Sigmoid colon (tissue), 7 donors: ENCODE data around the gene CUX1. TPM values are rescaled to one million over a fixed set of nuclear protein-coding genes. Genes with fewer than 3 reads are reported as not detected.

ENCODE experiments used
- DNase-seq: peaks from one replicate; pipeline ENCODE4 v3.0.0-alpha.2; 2019
- H3K27ac ChIP-seq, 4 donors: fragments of 200-600 bp; sonication (generic); one replicate each; pipeline ENCODE4 v1.5.1; 2016 to 2019; ENCODE audit warnings: mild to moderate bottlenecking in 1 of 4
- H3K27me3 ChIP-seq, 3 donors: fragments of 200-600 bp; sonication (generic); one replicate each; pipeline ENCODE4 v1.5.1; 2019; ENCODE audit warnings: mild to moderate bottlenecking in 1 of 3
- H3K36me3 ChIP-seq, 4 donors: fragments of 200-600 bp; sonication (generic); one replicate each; pipeline ENCODE4 v1.5.1; 2016 to 2019
- H3K4me1 ChIP-seq, 4 donors: fragments of 200-600 bp; sonication (generic); one replicate each; pipeline ENCODE4 v1.5.1; 2017 to 2019
- H3K4me3 ChIP-seq, 4 donors: fragments of 200-600 bp; sonication (generic); one replicate each; pipeline ENCODE4 v1.5.1; 2017 to 2019; ENCODE audit warnings: mild to moderate bottlenecking in 2 of 4, moderate library complexity in 1 of 4
- H3K9me3 ChIP-seq, 4 donors: fragments of 200-600 bp in 3 of 4; sonication (generic) in 3 of 4; one replicate each; pipeline versions ENCODE4 v1.5.1 to v1.6.1; 2013 to 2019
- EP300 ChIP-seq, 4 donors: sonication (generic); formaldehyde crosslinking; IDR thresholded peaks; one replicate each; pipeline ENCODE4 v1.6.1; 2017; ENCODE audit warnings: antibody characterized with exemption in 4 of 4
- POLR2A ChIP-seq, 2 donors: fragments of 450-650 bp; IDR thresholded peaks; one replicate each; pipeline ENCODE4 v1.6.1; 2016; ENCODE audit warnings: antibody characterized with exemption in 2 of 2, mild to moderate bottlenecking in 2 of 2, moderate library complexity in 2 of 2
- POLR2AphosphoS5 ChIP-seq, 4 donors: sonication (generic); formaldehyde crosslinking; IDR thresholded peaks; one replicate each; pipeline ENCODE4 v1.6.1; 2017; ENCODE audit warnings: antibody characterized with exemption in 4 of 4
- WGBS, 2 donors: extraction: QIAGEN DNeasy Blood & Tissue Kit; methylation state at CpG; one replicate each; pipeline ENCODE4 v1.1.7; 2013; 5-methylcytosine and 5-hydroxymethylcytosine counted together
- intact Hi-C: fragments of 100-400 bp; cut with DNase I; formaldehyde crosslinking; loops from one replicate; pipeline ENCODE4 v1.15.1; 2023
- polyA plus RNA-seq, 3 donors: library from polyadenylated mRNA; stranded (reverse); fragments of 200-250 nt; gene quantifications; one replicate each; pipeline ENCODE4 v1.2.3, GENCODE V29; 2013
- total RNA-seq, 4 donors: library from RNA; depleted of rRNA; stranded (reverse); fragments of >200 nt; gene quantifications; one replicate each; pipeline ENCODE4 v1.1.0, GENCODE V29; 2016
- TF ChIP-seq, protein P1 (sequence below), 4 experiments: fragments of 450-650 bp in 3 of 4; fragments of 200-600 bp in 1 of 4; IDR thresholded peaks; one replicate each; pipeline ENCODE4 v1.5.1; 2016 to 2019; ENCODE audit warnings: antibody characterized with exemption in 4 of 4, mild to moderate bottlenecking in 3 of 4, moderate library complexity in 2 of 4
- donor health status: healthy with polysubstance abuse.
- donor health status: Bipolar disorder and iron deficiency.
- donor health status: healthy.

Gene CUX1
- total and polyA plus RNA-seq, 7 donors: 46.7 to 127 (median 49.9) TPM

DNA sequence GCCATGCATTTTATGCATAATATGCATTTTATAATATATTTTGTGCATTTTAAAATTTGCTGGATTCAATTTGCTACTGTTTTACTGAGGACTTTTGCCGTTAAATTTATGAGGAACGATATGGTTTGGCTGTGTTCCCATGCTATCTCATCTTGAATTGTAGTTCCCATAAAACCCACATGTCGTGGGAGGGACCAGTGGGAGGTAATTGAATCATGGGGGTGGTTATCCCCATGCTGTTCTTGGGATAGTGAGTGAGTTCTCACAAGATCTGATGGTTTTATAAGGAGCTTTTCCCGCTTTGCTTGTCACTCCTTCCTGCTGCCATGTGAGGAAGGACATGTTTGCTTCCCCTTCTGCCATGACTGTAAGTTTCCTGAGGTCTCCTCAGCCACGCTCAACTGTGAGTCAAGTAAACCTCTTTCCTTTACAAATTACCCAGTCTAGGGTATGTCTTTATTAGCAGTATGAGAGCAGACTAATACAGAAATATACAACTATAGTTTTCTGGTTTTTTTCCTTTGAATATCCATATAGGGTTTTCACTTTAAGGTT is 267.9 kb downstream of the CUX1 start:
- Histone ChIP-seq H3K27ac (no peak overlapping the region), H3K4me1 (no peaks in the 10 kb centered on the region), H3K9me3 (no peaks in the 10 kb centered on the region), H3K4me3 (no peak overlapping the region), H3K27me3 (no peaks in the 10 kb centered on the region), H3K36me3 (no peaks in the 10 kb centered on the region)
- intact Hi-C loops: no loop called here
- WGBS, 2 donors: 35 to 73% methylated on average over 5 of the region's 5 CpGs
- no peak for TF ChIP-seq POLR2A (IDR thresholded peaks at IDR 0.05)
- TF ChIP-seq POLR2AphosphoS5 (IDR thresholded peaks at IDR 0.05): no peak
- no peak for TF ChIP-seq EP300 (IDR thresholded peaks at IDR 0.05)
- no peak for DNase-seq

DNA sequence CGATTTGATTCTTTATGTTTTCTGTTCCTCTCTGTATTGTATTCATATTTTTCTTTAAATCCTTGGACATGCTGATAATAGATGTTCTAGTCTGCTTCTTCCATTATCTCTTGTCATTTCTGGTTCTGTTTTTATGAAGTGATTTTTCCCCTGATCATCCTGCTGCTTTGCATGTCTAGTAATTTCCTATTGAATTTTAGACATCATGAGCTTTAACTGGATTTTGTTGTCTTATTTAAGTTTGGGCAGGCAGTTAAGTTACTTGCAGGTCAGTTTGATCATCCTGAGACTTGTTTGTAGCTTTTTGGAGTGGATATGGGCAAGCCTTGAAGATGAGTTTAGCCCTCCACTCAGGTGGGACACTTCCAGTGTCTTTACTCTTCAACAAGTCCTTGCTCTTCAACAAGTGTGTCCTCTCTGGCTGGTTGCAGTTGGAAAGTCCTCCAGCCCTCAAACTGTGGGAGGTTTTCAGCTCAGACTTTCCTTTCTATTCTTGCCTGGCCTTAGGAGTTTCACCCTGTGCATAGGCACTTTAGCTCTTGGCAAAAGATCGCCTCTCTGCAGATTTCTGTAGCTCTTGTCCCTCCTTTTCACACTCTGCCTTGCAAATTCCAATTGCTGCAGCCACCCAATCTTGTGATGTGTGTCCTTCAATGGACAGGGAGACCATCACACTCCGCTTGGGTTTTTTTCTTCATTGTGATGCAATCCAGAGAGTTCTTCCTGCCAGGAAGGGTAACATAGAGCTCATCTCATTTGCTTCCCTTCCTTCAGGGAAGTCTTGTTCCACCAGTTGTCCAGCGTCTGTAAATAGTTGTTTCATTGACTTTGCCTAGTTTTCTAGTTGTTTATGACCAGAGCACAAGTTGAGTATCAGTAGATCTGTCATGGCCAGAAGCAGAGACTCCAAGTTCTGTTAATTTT is 272.0 kb downstream of the CUX1 start:
- H3K27ac ChIP-seq: no peak overlapping the region
- 90 to 92% methylated on average over 4 of the region's 4 CpGs for WGBS, 2 donors

DNA sequence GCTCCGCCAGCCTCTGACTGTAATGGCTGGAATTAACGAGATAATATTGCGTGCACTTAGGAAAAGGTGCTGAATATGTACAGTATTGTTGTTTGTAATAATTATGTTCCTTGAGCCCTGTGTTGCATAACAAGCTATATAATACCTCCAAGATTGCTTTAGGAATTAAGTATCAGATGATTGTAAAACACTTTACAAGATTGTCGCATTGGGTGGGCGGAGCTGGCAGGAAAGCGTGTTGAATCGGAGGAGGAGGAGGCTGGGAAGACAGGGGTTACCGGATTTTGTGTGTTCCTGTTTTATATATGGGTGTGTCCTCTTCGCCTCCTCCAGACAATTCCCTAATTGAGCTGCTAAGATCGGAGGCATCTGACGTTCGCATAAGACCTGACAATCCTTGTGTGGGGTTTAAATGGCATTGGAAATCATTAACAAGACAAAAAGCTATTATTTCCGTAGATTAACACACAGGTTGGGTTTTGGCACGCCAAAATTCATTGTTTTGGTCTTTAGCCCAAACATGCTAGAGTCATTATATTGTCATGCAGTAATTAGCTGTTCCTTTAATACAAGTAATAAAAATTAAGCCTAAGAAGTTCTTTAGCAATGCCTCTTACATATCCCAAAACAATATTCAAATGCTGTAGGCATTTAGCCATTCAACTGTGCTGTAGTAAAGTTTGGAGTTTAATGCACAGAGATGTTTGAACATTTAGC is 276.3 kb downstream of the CUX1 start:
- no peaks in the 10 kb centered on the region for H3K27me3 ChIP-seq
- DNase-seq: no peak
- TF ChIP-seq POLR2AphosphoS5 (IDR thresholded peaks at IDR 0.05) (no peak), EP300 (IDR thresholded peaks at IDR 0.05) (no peak), POLR2A (IDR thresholded peaks at IDR 0.05) (no peak)
- TF ChIP-seq, protein P1, sequence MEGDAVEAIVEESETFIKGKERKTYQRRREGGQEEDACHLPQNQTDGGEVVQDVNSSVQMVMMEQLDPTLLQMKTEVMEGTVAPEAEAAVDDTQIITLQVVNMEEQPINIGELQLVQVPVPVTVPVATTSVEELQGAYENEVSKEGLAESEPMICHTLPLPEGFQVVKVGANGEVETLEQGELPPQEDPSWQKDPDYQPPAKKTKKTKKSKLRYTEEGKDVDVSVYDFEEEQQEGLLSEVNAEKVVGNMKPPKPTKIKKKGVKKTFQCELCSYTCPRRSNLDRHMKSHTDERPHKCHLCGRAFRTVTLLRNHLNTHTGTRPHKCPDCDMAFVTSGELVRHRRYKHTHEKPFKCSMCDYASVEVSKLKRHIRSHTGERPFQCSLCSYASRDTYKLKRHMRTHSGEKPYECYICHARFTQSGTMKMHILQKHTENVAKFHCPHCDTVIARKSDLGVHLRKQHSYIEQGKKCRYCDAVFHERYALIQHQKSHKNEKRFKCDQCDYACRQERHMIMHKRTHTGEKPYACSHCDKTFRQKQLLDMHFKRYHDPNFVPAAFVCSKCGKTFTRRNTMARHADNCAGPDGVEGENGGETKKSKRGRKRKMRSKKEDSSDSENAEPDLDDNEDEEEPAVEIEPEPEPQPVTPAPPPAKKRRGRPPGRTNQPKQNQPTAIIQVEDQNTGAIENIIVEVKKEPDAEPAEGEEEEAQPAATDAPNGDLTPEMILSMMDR (IDR thresholded peaks at IDR 0.05): no peak
- no peak overlapping the region for H3K4me3 ChIP-seq
- intact Hi-C loops: no loop called here
- peaks cover 0 to 28% (median 8%) of the 10 kb centered on the region in 4 donors for H3K4me1 ChIP-seq
- 18 to 71% methylated on average over 14 of the region's 14 CpGs for whole genome bisulfite sequencing, 2 donors
- H3K9me3 ChIP-seq: no peaks in the 10 kb centered on the region
- H3K27ac ChIP-seq: no peak overlapping the region
- peaks cover 0 to 14% (median 5%) of the 10 kb centered on the region in 4 donors for H3K36me3 ChIP-seq

More for the DNA sequence above, 272.0 kb downstream of the CUX1 start:
- no peak for TF ChIP-seq POLR2A (IDR thresholded peaks at IDR 0.05)
- no peak for TF ChIP-seq POLR2AphosphoS5 (IDR thresholded peaks at IDR 0.05)
- TF ChIP-seq EP300 (IDR thresholded peaks at IDR 0.05): no peak
- TF ChIP-seq, protein P1 (IDR thresholded peaks at IDR 0.05): no peak
- Histone ChIP-seq H3K27me3 (no peaks in the 10 kb centered on the region), H3K4me1 (peaks cover 0 to 13% (median 5%) of the 10 kb centered on the region in 4 donors), H3K36me3 (no peaks in the 10 kb centered on the region), H3K4me3 (no peak overlapping the region), H3K9me3 (no peaks in the 10 kb centered on the region)
- DNase-seq: no peak
- intact Hi-C loops: no loop called here

DNA sequence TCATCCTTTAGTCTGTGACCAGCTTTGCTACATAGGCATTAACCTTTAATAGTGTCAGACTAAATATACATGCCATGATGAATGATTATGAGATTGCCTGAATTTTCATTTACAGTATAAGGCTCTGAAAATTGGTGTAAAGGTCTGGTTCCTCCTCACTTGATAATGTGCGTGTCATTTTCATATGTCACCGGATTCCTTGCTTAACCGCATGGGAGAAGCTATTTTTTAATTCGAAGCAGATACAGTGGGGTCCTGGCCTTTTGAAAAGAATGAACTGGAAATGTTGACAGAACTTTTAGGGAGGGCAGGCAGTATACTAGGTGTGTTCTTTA is 276.9 kb downstream of the CUX1 start:
- Histone ChIP-seq H3K27ac (no peak overlapping the region), H3K4me3 (no peak overlapping the region), H3K4me1 (peaks cover 0 to 28% (median 8%) of the 10 kb centered on the region in 4 donors), H3K27me3 (no peaks in the 10 kb centered on the region), H3K9me3 (no peaks in the 10 kb centered on the region), H3K36me3 (peaks cover 0 to 19% (median 5%) of the 10 kb centered on the region in 4 donors)
- 31 to 81% methylated on average over 4 of the region's 4 CpGs for WGBS, 2 donors
- TF ChIP-seq EP300 (IDR thresholded peaks at IDR 0.05): no peak
- TF ChIP-seq POLR2A (IDR thresholded peaks at IDR 0.05): no peak
- TF ChIP-seq, protein P1 (IDR thresholded peaks at IDR 0.05): no peak
- no peak for TF ChIP-seq POLR2AphosphoS5 (IDR thresholded peaks at IDR 0.05)
- DNase-seq: no peak
- intact Hi-C loops: no loop called here
